ENCODE data around the gene DNAJC28. TPM values are rescaled to one million over a fixed set of nuclear protein-coding genes. Genes with fewer than 3 reads are reported as not detected.
A peak's percentile ranks its signal among the peaks of the same experiment; 100 is the strongest.

DNAJC28 gene
- total and polyA plus RNA-seq, 9 of the 15 experiments (the other 6 are each of a cell fraction or from before 2014, with no cell fraction given), result 0.68 to 2.5 (median 1.1) TPM

- no peak for TF ChIP-seq ARID3A (IDR thresholded peaks at IDR 0.05; ENCODE audit: borderline replicate concordance, low read depth, low read length)
- TF ChIP-seq NCOR1 (IDR thresholded peaks at IDR 0.05), result no peak
- no peak for TF ChIP-seq HLTF (IDR thresholded peaks at IDR 0.05)
- TF ChIP-seq CREB3L1 (IDR thresholded peaks at IDR 0.05; ENCODE audit: borderline replicate concordance, low read depth), result peak; percentile 92
- no peak for TF ChIP-seq SETDB1 (IDR thresholded peaks at IDR 0.05; ENCODE audit: low read length)
- TF ChIP-seq SP2 (IDR thresholded peaks at IDR 0.05; ENCODE audit: extremely low read depth, low read depth, low read length, poor library complexity, severe bottlenecking), result no peak
- no peak for TF ChIP-seq GMEB1 (CRISPR knock-in tag; IDR thresholded peaks at IDR 0.05)
- TF ChIP-seq YBX1 (IDR thresholded peaks at IDR 0.05), result no peak
- no peak for TF ChIP-seq ZNF165 (CRISPR knock-in tag; IDR thresholded peaks at IDR 0.05; ENCODE audit: borderline replicate concordance)
- no peak for TF ChIP-seq HMG20A (CRISPR knock-in tag; conservative IDR thresholded peaks at IDR 0.05)
- peak; percentile 48; the same call in 1 of the 2 replicates for TF ChIP-seq FOSL1 (tag; conservative IDR thresholded peaks at IDR 0.05)
- no peak for TF ChIP-seq ZNF277 (CRISPR knock-in tag; IDR thresholded peaks at IDR 0.05; ENCODE audit: borderline replicate concordance)
- no peak for TF ChIP-seq ZBTB1 (CRISPR knock-in tag; IDR thresholded peaks at IDR 0.05; ENCODE audit: borderline replicate concordance, low read depth)
- TF ChIP-seq PHF21A (IDR thresholded peaks at IDR 0.05; ENCODE audit: borderline replicate concordance, low read depth), result no peak
- no peak for TF ChIP-seq ATF4 (CRISPR knock-in tag; IDR thresholded peaks at IDR 0.05)
- TF ChIP-seq FOXK2 (conservative IDR thresholded peaks at IDR 0.05 in 1 of 2, IDR thresholded peaks at IDR 0.05 in 1 of 2; ENCODE audit: low read depth in 2 of 2), result peak; percentile 45 to 99
- TF ChIP-seq ZNF24 (IDR thresholded peaks at IDR 0.05), result no peak
- no peak for TF ChIP-seq ZBTB43 (CRISPR knock-in tag; IDR thresholded peaks at IDR 0.05)
- TF ChIP-seq MYC (IDR thresholded peaks at IDR 0.05; ENCODE audit: low read depth, low read length), result peak; percentile 48; the same call in 1 of the 2 replicates
- peak; percentile 45; the same call in 1 of the 2 replicates for TF ChIP-seq MYC (CRISPR knock-in tag; IDR thresholded peaks at IDR 0.05; ENCODE audit: borderline replicate concordance, low read depth)
Measured at GRCh38 chr21:33491373-33492102, at the start of gene DNAJC28 (continued).

Measured in K562 (cell line).